ENCODE results near the gene GRK2.

Gene GRK2

GRCh38 chr11:67271205-67271540, 4.9 kb downstream of the GRK2 start:
- no peak for ATAC-seq

DNA sequence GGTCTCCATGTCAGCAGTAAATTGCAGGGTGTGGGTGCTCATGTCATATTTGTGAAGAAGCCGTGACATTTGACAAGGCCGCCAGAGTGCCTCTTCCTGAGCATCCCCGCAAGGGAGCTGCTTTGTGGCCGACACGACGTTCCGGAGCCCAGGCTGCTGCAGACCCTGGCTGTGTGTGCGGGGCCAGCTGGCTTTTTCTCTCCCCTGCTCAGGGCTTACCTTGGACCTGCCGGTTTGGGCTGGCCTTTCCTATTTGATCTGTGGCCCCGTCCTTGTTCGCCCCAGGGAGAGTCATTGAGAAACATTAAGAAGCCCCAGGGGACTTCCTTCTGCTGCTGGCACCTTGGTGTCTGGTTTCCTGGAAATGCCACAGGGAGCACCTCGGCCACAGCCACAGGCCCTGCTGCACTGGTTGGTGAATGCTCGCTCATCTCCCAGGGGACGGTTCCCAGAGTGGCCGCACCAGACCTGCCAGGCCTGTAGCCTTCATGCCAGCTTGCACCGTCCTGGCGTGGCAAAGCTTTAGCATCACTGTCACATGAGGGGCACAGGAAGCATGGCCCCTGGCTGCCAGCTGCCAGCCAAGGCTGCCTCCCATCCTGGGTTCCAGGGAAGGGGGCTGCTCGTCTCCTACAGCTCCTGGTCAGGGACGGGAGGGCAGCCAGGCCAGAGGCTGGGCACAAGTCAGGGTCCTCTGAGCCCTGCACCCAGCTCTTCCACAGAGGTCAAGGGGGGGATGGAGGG, 5.4 kb downstream of the GRK2 start:
- ATAC-seq: peak; percentile 41 to 52

- ATAC-seq: peak; percentile 25 to 26
Measured at GRCh38 chr11:67272327-67273259, 6.3 kb downstream of the GRK2 start.

- no peak for ATAC-seq
Measured at GRCh38 chr11:67273260-67273990, 7.2 kb downstream of the GRK2 start.

DNA sequence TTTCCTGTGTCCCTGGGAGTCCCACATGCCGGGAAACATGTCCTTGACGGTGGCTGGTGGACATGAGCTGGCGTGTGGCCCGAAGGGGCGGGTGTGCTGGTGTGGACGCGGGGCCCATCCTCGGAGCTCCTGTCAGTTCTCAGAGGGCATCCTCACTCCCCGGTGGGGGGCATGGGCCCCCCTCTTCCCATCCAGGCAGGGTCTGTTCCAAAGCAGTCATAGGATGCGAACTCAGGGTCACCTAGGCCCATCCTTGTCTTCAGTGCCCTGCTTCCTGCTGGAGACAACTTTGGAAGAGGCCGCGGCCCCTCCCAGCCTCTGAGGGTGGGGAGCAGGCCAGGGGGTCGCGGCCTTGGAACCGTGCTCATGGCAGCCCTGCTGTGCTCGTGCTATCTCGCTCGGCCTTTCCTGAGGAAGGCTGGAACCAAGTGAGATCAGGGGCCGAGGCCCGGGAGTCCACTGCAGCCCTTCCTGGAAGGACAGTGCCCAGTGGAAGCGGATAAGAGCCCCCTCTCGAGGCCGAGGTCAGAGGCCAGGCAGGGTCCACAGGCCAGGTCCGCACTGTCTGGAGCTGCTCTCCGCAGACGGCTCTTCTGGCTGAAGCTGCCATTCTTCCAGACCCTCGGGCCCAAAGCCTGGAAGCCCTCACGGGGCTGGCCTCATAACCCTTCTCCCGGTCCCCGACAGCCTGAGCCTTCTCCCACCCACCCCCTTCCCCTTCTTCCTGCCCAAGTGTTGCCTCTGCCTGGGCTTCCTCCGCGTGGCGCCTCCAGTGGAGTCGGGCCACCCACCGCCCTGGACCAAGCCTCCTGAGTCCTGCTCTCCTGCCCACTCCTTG, 8.7 kb downstream of the GRK2 start:
- ATAC-seq: no peak

- no peak for ATAC-seq
Measured at GRCh38 chr11:67275606-67276409, 9.5 kb downstream of the GRK2 start.

- ATAC-seq: peak; percentile 17 to 22
Measured at GRCh38 chr11:67276781-67277230, 10.5 kb downstream of the GRK2 start.

DNA sequence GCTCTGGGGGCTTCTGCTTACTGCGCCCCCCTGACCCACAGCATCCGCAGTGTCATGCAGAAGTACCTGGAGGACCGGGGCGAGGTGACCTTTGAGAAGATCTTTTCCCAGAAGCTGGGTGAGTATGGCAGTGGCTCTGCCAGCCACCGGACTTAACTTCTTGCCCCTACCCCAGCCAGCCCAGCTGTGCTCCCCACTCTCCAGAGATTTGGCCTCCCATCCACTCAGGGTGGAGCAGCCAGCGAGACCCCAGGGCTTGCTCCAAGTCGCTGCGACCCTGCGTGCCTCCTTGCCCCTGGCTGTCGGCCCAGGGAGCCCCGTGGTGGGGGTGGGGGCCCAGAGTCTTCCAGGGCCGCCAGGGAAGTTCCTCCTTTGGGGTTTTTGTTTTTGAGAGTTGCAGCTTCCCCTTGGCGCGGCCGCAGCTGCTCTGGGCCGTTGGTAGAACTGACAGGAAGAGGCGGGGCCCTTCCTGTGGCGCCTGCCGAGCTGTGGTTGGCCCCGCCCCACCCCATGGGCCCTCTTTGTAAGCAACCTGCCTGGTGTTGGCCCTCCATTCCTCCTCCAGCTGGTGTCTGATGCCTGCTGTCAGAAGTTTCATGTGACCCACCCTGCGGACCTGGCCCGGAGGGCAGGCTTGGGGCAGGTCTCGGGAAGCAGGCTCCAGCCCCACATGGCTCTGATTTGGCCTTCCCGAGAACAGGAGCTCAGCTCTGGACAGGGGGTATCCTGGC, 11.1 kb downstream of the GRK2 start:
- peak; percentile 95 for ATAC-seq

GRCh38 chr11:67278135-67278938, 12.1 kb downstream of the GRK2 start:
- ATAC-seq: no peak

DNA sequence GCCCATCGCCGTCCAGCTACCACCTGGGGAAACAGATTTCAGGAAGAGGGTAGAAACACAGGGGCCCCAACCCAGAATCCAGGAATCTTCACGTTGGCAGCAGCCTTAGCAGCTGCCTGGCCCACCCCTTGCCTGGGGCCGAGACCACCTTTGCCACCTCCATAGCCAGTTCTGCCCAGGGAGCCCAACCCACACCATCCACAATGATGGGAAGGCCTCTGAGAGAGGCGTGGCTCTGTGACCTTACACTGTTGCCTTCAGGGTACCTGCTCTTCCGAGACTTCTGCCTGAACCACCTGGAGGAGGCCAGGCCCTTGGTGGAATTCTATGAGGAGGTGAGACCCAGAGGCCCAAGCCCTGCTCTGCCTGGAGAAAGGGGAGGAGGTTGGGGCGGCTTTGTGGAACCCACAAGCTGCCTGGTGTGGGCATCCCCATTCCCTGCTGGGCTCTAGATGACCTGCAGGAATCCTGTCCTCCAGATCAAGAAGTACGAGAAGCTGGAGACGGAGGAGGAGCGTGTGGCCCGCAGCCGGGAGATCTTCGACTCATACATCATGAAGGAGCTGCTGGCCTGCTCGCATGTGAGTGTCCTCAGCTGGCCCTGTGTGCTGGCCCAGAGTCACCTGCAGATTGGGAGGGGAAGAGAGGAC, 12.8 kb downstream of the GRK2 start:
- no peak for ATAC-seq

GRCh38 chr11:67279589-67280340, 13.5 kb downstream of the GRK2 start:
- no peak for ATAC-seq

- ATAC-seq: no peak
Measured at GRCh38 chr11:67280341-67280787, 14.1 kb downstream of the GRK2 start.

- ATAC-seq: no peak
Measured at GRCh38 chr11:67280788-67281551, 14.7 kb downstream of the GRK2 start.

DNA sequence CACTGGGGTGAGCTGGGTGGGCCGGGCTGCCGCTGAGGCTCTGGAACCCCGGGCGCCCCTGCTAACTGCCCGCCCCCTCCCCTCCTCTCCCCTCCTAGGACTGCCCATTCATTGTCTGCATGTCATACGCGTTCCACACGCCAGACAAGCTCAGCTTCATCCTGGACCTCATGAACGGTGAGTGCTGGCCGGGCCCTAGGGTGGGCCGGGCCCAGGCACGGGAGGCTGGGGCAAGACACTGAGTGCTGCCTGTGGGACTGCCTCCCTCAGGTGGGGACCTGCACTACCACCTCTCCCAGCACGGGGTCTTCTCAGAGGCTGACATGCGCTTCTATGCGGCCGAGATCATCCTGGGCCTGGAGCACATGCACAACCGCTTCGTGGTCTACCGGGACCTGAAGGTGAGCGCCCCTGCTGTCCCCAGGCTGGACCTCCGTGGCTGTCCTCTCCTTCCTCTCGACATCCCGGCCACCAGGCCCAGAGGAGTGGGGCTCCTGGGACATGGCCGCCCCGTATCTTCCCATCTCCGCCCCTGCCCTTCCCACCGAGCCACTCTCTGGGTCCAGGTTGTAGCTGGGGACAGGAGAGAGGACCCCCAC, 15.4 kb downstream of the GRK2 start:
- ATAC-seq: no peak

- no peak for ATAC-seq
Measured at GRCh38 chr11:67282155-67282875, 16.0 kb downstream of the GRK2 start.

GRCh38 chr11:67282876-67283371, 16.7 kb downstream of the GRK2 start:
- ATAC-seq: no peak
